Motor neuron (in vitro differentiated cells): Measurements from ENCODE around the gene PRRT1. TPM values are rescaled to one million over a fixed set of nuclear protein-coding genes. Genes with fewer than 3 reads are reported as not detected.
"Not testable (repeated sequence)": the region's sequence is repeated elsewhere in the genome, so short reads cannot be mapped to it uniquely, and the experiment has no call there.

ENCODE experiments used
- ATAC-seq, 8 experiments: fragments of 200-7000 bp; cut with Tn5 transposase; replicated peaks in 6 of 8; 2 replicates each; pipeline ENCODE4 v1.8.0; 2021; ENCODE audit warnings: mild to moderate bottlenecking in 8 of 8, moderate library complexity in 8 of 8
- H3K27ac ChIP-seq, 2 donors: fragments of 250-450 bp; sonication (Bioruptor Pico); 2 replicates each; pipeline ENCODE4 v1.9.0; 2021; ENCODE audit warnings: antibody characterized with exemption in 2 of 2, mild to moderate bottlenecking in 2 of 2, moderate library complexity in 1 of 2
- H3K4me1 ChIP-seq, 2 donors: fragments of 250-450 bp; sonication (Bioruptor Pico); replicated peaks in 1 of 2; 2 replicates each; pipeline ENCODE4 v1.6.1; 2021; ENCODE audit warnings: antibody characterized with exemption in 2 of 2, mild to moderate bottlenecking in 2 of 2, moderate library complexity in 1 of 2
- H3K4me3 ChIP-seq, 5 donors: fragments of 250-450 bp; sonication (Bioruptor Pico); 2 replicates each; pipeline ENCODE4 v1.9.0; 2021; ENCODE audit warnings: antibody characterized with exemption in 5 of 5, mild to moderate bottlenecking in 5 of 5, moderate library complexity in 4 of 5
- WGBS, 10 experiments: fragments of 450-650 bp; shearing (Covaris generic); methylation state at CpG; one replicate each; pipeline ENCODE4 v1.0.0; 2022; 5-methylcytosine and 5-hydroxymethylcytosine counted together
- in situ Hi-C, 9 experiments: fragments of 400-800 bp; cut with MboI; loops; one replicate each; pipeline ENCODE4 v1.15.0; 2021; ENCODE audit warnings: low sequenced_read_pairs in 9 of 9, low pct_unique_long_range_greater_than_20kb in 2 of 9; ENCODE audit not compliant: unreplicated experiment in 9 of 9
- total RNA-seq, 8 experiments: library from RNA; unstranded; fragments of 300-600 nt; gene quantifications; 2 replicates each; pipeline versions ENCODE4 v1.2.3 to v1.2.4, GENCODE V29; 2022

Gene PRRT1
- total RNA-seq, 8 experiments from 2014 or later: 0.50 to 2.9 (median 1.1) TPM

DNA sequence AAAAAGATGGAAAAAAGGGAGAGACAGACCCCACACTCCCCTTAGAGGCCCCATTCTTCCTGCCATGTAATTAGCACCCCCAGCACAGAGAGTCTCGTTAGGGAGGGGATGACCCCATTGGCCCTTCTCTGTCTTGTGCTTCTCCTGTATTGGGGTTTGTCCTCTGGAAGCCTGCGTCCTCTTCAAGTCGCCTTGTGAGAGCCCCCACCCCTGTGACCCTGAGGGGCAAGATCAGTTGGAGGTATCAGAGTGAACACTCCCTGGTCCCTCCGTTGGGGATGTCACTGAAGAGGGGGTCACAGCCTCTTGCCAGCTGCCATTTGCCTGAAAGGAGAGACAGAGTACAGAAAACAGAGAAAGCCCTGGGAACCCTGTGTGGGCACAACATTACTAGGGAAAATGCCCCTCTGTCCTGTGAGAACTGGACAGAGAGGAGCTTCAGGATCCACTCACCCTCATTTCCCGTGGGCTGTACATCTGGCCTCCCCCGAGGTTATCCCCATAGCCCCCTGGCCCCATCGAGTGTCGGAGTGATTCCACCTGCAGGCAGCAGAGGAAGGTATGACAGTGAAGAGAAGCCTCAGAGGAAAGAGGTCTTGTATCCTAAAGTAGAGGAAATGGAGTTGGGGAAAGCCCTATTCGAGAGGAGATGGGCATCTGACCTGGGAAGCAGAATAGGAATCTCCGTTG, 34.6 kb upstream of the PRRT1 start:
- H3K4me3 ChIP-seq, ATAC-seq: not testable (repeated sequence)
- Histone ChIP-seq H3K27ac (peak overlapping the region in 1 of 2 donors; percentile 56), H3K4me1 (peaks cover 21 to 36% of the 10 kb centered on the region in 2 donors)
- in situ Hi-C loops: loop anchor here in 1 of 9 experiments (25.0 kb wide), 1 partner anchor 649 kb away; the partner anchor contains the start of genes ATP6V1G2, DDX39B, MCCD1 and NFKBIL1
- WGBS, 10 experiments: 33 to 100% (median 75%) methylated on average over 3 to 6 of the region's 10 CpGs; no CpG with 5 or more reads in 3 of the 10 experiments

DNA sequence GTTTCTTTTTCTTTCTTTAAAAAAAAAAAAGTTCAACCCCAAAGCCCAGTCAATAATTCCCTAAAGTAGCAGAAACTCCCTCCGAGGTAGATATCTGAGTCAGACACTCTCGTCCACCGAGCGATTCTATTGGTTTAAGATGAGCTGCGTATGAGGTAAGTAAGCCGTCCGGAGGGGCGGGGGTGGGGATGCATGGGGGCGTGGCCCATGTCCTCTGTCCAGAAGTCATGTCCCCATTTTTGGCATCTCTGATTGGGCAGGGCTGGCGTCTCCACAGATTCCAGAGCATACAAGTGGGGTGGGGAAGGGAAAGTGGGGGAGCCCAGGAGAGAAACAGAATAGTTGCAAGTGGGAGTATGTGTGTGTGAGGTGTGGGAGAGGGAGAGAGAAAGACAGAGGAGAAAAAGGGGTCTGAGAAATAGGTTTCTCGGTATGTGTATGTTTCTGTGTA, 34.0 kb upstream of the PRRT1 start:
- H3K4me3 ChIP-seq: not testable (repeated sequence)
- H3K27ac ChIP-seq: peak overlapping the region in 1 of 2 donors; percentile 56
- peak; percentile 18 to 74 (median 36) for ATAC-seq
- WGBS, 10 experiments: 0 to 60% (median 1%) methylated on average over 1 to 9 of the region's 11 CpGs; no CpG with 5 or more reads in 6 of the 10 experiments
- H3K4me1 ChIP-seq: peaks cover 15 to 33% of the 10 kb centered on the region in 2 donors
- in situ Hi-C loops: loop anchor here in 1 of 9 experiments (25.0 kb wide), 1 partner anchor 648 kb away; the partner anchor contains the start of genes ATP6V1G2, DDX39B, MCCD1 and NFKBIL1

DNA sequence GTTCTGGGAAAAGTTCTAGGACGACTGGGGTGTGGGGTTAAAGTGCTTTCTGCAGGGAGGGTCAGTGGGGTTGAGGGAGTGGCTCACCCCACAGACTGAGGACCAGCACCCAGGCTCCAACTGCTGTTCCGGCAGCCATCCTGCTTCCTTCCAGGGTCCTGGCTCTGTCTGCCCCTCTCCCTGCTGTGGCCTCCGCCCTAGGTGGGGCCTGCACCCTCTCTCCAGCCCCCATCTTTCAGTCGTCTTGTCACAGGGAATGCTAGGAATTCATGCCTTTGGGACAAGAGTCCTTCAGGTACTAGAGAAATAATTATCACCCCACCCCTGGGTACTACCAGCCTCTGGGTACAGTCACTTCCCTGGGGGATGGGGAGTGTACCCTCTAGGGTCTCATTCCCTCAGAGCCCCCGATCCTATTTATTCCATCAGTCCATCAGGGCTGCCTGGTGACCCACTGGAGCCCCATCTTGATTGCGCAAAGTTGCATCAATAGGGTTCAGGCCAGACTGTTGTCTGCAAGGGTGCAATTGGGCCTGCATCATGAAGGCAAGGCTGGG, 32.4 kb upstream of the PRRT1 start, which contains the start of gene AGER:
Gene AGER (minus strand): TSS at position 170 of the 557 bp plus-strand sequence. CDS start 31 bp downstream, at position 139.
- peak within 1 kb of the TSS; percentile 37 to 66 for H3K27ac ChIP-seq
- WGBS, 10 experiments: 0 to 100% (median 93%) methylated on average over 1 to 2 of the region's 6 CpGs; no CpG with 5 or more reads in 5 of the 10 experiments
- ATAC-seq: no peak

DNA sequence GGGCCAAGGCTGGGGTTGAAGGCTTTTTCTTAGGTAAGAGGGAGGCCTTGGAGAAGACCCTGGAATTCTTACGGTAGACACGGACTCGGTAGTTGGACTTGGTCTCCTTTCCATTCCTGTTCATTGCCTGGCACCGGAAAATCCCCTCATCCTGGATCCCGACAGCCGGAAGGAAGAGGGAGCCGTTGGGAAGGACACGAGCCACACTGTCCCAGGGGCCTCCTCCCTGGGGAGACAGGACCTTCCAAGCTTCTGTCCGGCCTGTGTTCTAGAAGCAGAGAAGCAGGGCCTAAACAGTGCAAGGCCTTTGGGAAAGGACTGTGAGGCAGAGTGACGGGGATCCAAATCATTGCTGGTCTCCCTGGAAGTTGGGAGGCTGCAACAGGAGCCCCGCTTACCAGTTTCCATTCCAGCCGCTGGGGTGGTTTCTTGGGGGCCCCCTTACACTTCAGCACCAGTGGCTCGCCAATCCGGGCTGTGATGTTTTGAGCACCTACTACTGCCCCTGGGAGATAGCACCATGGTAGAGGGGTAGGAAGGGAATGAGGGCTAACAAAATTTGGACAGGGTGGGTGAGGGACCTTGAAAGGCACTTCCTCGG, 31.8 kb upstream of the PRRT1 start:
- in situ Hi-C loops: loop anchor here in 1 of 9 experiments (25.0 kb wide), 1 partner anchor 646 kb away; the partner anchor contains the start of genes ATP6V1G2, DDX39B, MCCD1 and NFKBIL1
- H3K4me1 ChIP-seq: peaks cover 20 to 36% of the 10 kb centered on the region in 2 donors
- H3K4me3 ChIP-seq: no peak overlapping the region
- peak overlapping the region; percentile 12 to 37 for H3K27ac ChIP-seq
- no peak for ATAC-seq
- 77 to 100% (median 98%) methylated on average over 1 to 9 of the region's 15 CpGs; no CpG with 5 or more reads in 2 of the 10 experiments for WGBS, 10 experiments

More for the DNA sequence above, 32.4 kb upstream of the PRRT1 start, which contains the start of gene AGER:
- Histone ChIP-seq H3K4me3 (no peak within 1 kb of the TSS), H3K4me1 (peaks cover 18 to 38% of the 10 kb centered on the region in 2 donors)
- in situ Hi-C loops: loop anchor here in 1 of 9 experiments (25.0 kb wide), 1 partner anchor 647 kb away; the partner anchor contains the start of genes ATP6V1G2, DDX39B, MCCD1 and NFKBIL1

DNA sequence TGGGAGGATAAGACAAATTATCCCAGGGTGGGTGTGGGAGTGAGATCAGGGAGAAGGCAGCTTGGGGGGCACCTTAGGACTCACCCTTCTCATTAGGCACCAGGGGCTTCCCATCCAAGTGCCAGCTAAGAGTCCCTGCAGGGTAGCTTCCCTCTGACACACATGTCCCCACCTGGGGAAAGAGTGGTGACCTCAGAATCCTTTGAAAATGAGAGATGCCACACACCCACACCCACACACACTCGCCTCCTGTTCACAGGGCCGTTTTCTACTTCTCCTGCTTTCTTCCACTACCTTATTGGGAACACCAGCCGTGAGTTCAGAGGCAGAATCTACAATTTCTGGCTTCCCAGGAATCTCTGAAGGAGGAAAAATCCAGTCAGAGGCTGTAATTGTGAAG, 31.3 kb upstream of the PRRT1 start:
- H3K4me3 ChIP-seq: no peak overlapping the region
- in situ Hi-C loops: loop anchor here in 1 of 9 experiments (25.0 kb wide), 1 partner anchor 646 kb away; the partner anchor contains the start of genes ATP6V1G2, DDX39B, MCCD1 and NFKBIL1
- no peak for ATAC-seq
- no peak overlapping the region for H3K27ac ChIP-seq
- 80 to 100% (median 82%) methylated on average over 1 to 2 of the region's 3 CpGs; no CpG with 5 or more reads in 7 of the 10 experiments for WGBS, 10 experiments
- peaks cover 15 to 31% of the 10 kb centered on the region in 2 donors for H3K4me1 ChIP-seq

DNA sequence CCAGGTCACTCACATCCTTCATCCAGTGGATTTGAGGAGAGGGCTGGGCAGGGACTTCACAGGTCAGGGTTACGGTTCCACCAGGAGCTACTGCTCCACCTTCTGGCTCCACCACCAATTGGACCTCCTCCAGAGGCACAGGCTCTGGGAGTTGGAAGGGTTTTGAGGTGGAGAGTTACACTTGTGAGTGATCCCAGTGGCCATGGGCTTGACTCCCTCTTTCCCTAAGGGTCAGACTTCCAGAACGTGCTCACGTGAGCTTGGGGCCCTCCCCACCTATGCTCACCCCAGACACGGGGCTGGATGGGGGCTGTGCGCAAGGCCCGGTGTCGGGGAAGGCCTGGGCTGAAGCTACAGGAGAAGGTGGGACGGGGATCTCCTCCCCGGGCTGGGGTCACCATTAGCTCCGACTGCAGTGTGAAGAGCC, 30.8 kb upstream of the PRRT1 start:
- WGBS, 10 experiments: 40 to 100% (median 87%) methylated on average over 1 to 6 of the region's 10 CpGs; no CpG with 5 or more reads in 5 of the 10 experiments
- in situ Hi-C loops: loop anchor here in 1 of 9 experiments (25.0 kb wide), 1 partner anchor 645 kb away; the partner anchor contains the start of genes ATP6V1G2, DDX39B, MCCD1 and NFKBIL1

DNA sequence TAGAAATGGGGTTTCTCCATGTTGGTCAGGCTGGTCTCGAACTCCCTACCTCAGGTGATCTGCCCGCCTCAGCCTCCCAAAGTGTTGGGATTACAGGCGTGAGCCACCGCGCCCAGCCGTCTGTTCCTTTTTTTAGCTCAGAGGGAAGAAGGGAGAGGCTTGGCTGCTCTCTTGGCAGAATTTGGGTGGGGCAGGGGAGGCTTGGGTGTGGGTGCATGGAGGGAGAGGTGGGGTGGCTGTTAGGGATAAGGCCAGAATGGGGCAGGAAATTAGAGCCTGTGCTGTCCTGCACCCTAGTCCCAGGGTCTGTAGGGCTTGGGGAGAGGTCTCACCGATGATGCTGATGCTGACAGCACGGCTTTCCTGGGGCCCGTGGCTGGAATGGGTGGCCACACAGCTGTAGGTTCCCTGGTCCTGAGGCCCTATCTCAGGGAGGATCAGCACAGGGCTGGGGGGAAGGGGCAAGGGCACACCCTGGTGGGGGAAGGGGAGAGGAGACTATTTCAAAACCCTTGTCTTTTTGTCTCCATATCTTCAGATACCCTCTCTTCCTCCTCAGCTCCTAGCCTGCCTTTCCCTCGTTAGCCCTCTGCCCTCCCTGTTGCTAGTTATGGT, 30.3 kb upstream of the PRRT1 start:
- 30 to 100% (median 71%) methylated on average over 1 to 2 of the region's 10 CpGs; no CpG with 5 or more reads in 6 of the 10 experiments for WGBS, 10 experiments
- in situ Hi-C loops: loop anchor here in 1 of 9 experiments (25.0 kb wide), 1 partner anchor 645 kb away; the partner anchor contains the start of genes ATP6V1G2, DDX39B, MCCD1 and NFKBIL1
- peak in 1 of 8 experiments; percentile 0 for ATAC-seq

More for the DNA sequence above, 30.8 kb upstream of the PRRT1 start:
- Histone ChIP-seq H3K4me1 (peaks cover 14 to 28% of the 10 kb centered on the region in 2 donors), H3K27ac (no peak overlapping the region), H3K4me3 (no peak overlapping the region)
- ATAC-seq: no peak

DNA sequence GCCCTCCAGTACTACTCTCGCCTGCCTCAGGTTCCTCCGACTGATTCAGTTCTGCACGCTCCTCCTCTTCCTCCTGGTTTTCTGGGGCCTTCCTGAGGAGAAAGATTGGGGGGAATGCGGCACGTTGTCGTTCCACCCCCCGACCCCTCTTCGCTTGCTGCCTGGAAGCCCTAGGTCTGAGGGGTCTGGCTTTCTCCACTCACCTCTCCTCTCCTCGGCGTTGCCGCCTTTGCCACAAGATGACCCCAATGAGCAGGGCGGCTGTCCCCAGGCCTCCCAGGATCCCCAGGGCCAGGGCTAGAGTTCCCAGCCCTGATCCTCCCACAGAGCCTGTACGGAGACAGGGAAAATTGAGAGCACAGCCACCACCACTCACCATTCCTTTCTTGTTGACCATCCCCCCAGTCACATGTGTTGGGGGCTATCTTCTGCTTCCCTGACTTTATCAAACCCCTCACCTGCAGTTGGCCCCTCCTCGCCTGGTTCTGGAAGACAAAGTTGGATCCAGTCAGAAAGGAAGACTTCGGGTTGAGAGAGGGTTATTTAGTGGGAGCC, 29.5 kb upstream of the PRRT1 start:
- in situ Hi-C loops: loop anchor here in 1 of 9 experiments (25.0 kb wide), 1 partner anchor 644 kb away; the partner anchor contains the start of genes ATP6V1G2, DDX39B, MCCD1 and NFKBIL1
- H3K27ac ChIP-seq: no peak overlapping the region

More for the DNA sequence above, 30.3 kb upstream of the PRRT1 start:
- no peak overlapping the region for H3K4me3 ChIP-seq
- H3K27ac ChIP-seq: no peak overlapping the region
- H3K4me1 ChIP-seq: peaks cover 14 to 28% of the 10 kb centered on the region in 2 donors

DNA sequence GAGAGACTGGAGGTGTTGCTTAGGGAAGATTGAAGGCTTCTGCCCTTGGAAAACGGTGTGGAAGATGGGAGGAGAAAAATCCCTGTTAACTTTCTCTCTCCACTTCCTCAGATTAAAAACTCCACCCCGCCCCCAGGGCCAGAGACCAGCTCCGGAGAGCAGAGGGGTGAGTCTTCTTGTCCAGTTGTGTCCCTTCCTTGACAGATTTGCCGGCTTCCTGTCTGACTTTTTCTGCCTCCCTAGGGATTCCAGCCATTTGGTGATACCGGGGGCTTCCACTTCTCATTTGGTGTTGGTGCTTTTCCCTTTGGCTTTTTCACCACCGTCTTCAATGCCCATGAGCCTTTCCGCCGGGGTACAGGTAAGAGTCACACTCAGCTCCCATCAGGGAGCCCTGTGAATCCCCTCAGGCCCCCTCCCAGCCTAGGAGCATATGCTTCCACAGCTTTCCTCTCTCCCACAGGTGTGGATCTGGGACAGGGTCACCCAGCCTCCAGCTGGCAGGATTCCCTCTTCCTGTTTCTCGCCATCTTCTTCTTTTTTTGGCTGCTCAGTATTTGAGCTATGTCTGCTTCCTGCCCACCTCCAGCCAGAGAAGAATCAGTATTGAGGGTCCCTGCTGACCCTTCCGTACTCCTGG, 28.1 kb upstream of the PRRT1 start:
- Histone ChIP-seq H3K4me3 (no peak overlapping the region), H3K27ac (no peak overlapping the region), H3K4me1 (peaks cover 10 to 17% of the 10 kb centered on the region in 2 donors)
- 68 to 100% (median 100%) methylated on average over 1 to 7 of the region's 10 CpGs; no CpG with 5 or more reads in 3 of the 10 experiments for WGBS, 10 experiments
- ATAC-seq: no peak
- in situ Hi-C loops: loop anchor here in 1 of 9 experiments (25.0 kb wide), 1 partner anchor 643 kb away; the partner anchor contains the start of genes ATP6V1G2, DDX39B, MCCD1 and NFKBIL1

More for the DNA sequence above, 29.5 kb upstream of the PRRT1 start:
- Histone ChIP-seq H3K4me3 (no peak overlapping the region), H3K4me1 (peaks cover 14 to 24% of the 10 kb centered on the region in 2 donors)
- no peak for ATAC-seq
- WGBS, 10 experiments: 86 to 100% (median 92%) methylated on average over 2 to 11 of the region's 15 CpGs; no CpG with 5 or more reads in 2 of the 10 experiments

DNA sequence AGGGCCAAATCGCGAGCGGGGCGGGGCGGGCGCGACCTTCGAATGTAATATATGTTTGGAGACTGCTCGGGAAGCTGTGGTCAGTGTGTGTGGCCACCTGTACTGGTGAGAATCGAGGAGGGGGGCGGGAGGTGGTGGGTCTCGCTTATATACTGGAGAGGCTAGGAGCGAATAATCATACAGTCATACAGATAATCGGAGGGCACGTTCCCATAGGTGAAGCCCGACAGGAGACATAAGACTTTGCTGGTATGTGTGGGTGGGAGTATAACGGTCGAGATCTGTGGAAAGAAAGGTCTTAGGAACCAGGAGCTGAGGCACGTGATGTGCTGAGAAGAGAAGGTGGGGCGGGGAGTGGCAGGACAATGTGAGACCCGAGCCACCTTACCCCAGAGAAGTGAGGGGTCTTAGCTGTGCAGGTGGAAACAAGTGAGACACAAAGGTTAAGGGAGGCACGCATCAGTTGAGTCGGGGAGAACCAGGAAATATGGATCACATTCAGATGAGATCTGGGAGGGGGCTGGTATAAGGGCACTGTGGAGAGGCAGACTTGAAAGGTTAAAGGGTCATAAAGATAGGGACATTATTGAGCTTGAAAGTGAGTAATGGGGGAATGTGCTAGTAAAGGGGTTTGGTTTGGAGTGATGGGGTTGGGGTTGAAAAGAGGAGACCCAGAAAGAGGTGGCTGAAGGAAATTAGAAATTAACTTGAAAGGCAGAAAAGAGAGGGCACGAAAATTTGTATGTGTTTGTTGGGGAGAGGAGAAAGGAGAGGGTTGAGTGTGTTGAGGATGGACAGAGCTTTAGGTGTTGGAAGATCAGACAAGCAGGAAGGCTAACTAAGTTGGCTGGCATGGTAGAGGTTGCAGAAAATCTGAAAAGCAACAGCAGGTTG, 27.1 kb upstream of the PRRT1 start:
- H3K4me3 ChIP-seq: peak overlapping the region; percentile 85 to 99 (median 97)
- H3K27ac ChIP-seq: peak overlapping the region; percentile 82 to 94
- in situ Hi-C loops: loop anchor here in 1 of 9 experiments (25.0 kb wide), 1 partner anchor 641 kb away; the partner anchor contains the start of genes ATP6V1G2, DDX39B, MCCD1 and NFKBIL1
- WGBS, 10 experiments: 0 to 67% (median 9%) methylated on average over 1 to 10 of the region's 24 CpGs; no CpG with 5 or more reads in 1 of the 10 experiments
- no peak for ATAC-seq
- H3K4me1 ChIP-seq: peaks cover 11 to 12% of the 10 kb centered on the region in 2 donors
